ENCODE data around the gene PATL1. TPM values are rescaled to one million over a fixed set of nuclear protein-coding genes. Genes with fewer than 3 reads are reported as not detected.

Gene PATL1
- total RNA-seq, 1 experiment from 2014 or later = 27.6 TPM

- Mint-ChIP-seq H3K27me3 (ENCODE audit: low read depth) (no peaks in the 10 kb centered on the region; the same call in 1 of the 2 replicates), H3K27ac (no peak overlapping the region), H3K4me3 (no peak overlapping the region), H3K36me3 (no peaks in the 10 kb centered on the region), H3K4me1 (no peaks in the 10 kb centered on the region), H3K9me3 (peaks cover 11% of the 10 kb centered on the region)
- no peak for ATAC-seq
- ChIA-PET POLR2A (no interaction called here), CTCF (interaction anchor here (1.7 kb wide), 1 partner anchor 10 kb away, joined by 5 read pairs; the partner anchor contains the start of gene PATL1)
- no peak for DNase-seq (ENCODE audit: low spot score)
- TF ChIP-seq ATF6 (CRISPR knock-in tag; IDR thresholded peaks at IDR 0.05) (no peak), USF2 (CRISPR knock-in tag; IDR thresholded peaks at IDR 0.05) (no peak), GTF2I (CRISPR knock-in tag; conservative IDR thresholded peaks at IDR 0.05) (no peak), E2F1 (CRISPR knock-in tag; IDR thresholded peaks at IDR 0.05) (no peak), TCF7 (CRISPR knock-in tag; IDR thresholded peaks at IDR 0.05; ENCODE audit: low read depth) (no peak), ZBTB21 (CRISPR knock-in tag; IDR thresholded peaks at IDR 0.05; ENCODE audit: borderline replicate concordance) (no peak), USF1 (CRISPR knock-in tag; IDR thresholded peaks at IDR 0.05) (no peak), FOXP1 (CRISPR knock-in tag; IDR thresholded peaks at IDR 0.05; ENCODE audit: borderline replicate concordance) (no peak), ZSCAN18 (CRISPR knock-in tag; IDR thresholded peaks at IDR 0.05) (no peak), ZNF423 (CRISPR knock-in tag; IDR thresholded peaks at IDR 0.05) (no peak), ZNF512 (CRISPR knock-in tag; IDR thresholded peaks at IDR 0.05; ENCODE audit: borderline replicate concordance) (no peak), TP53 (CRISPR knock-in tag; IDR thresholded peaks at IDR 0.05) (no peak)
These were observed 10.0 kb upstream of the PATL1 start for GRCh38 chr11:59678813-59679165.

- ChIA-PET CTCF (interaction anchor here (1.7 kb wide), 1 partner anchor 9 kb away, joined by 5 read pairs; the partner anchor contains the start of gene PATL1), POLR2A (no interaction called here)
- H3K9me3 Mint-ChIP-seq = peaks cover 11% of the 10 kb centered on the region
- no peak overlapping the region for H3K27ac Mint-ChIP-seq
- H3K4me1 Mint-ChIP-seq = no peaks in the 10 kb centered on the region
- DNase-seq (ENCODE audit: low spot score) (no peak), ATAC-seq (no peak)
- TF ChIP-seq KAT7 (CRISPR knock-in tag; IDR thresholded peaks at IDR 0.05; ENCODE audit: borderline replicate concordance) (no peak), MLX (CRISPR knock-in tag; IDR thresholded peaks at IDR 0.05) (no peak)
- H3K36me3 Mint-ChIP-seq = no peaks in the 10 kb centered on the region
- H3K27me3 Mint-ChIP-seq (ENCODE audit: low read depth) = no peaks in the 10 kb centered on the region; the same call in 1 of the 2 replicates
- no peak overlapping the region for H3K4me3 Mint-ChIP-seq
These were observed 9.4 kb upstream of the PATL1 start for GRCh38 chr11:59678118-59678812.
